ENCODE results near the gene C14orf119.

DNA sequence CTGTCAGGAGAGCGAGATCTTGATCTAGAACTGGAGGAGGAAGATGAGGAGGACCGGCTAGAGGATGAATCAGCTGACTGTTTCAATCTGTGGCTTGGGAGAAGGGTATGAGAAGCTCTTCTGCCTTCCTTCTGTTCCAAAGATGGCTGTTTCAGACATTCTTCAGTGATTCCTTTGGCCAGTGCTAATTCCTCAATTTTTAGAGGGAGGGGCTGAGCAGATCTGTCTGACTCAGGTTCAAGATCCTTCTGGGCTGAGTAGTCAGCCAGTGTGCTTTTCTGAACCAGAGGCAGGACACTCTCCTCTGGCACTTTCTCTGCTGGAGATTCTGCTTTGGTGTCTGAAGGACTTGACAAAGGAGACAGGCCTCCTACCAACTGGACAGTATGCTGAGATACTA, 15.6 kb upstream of the C14orf119 start:
- TF ChIP-seq POLR2A (IDR thresholded peaks at IDR 0.05) = no peak
- TF ChIP-seq, protein P1, sequence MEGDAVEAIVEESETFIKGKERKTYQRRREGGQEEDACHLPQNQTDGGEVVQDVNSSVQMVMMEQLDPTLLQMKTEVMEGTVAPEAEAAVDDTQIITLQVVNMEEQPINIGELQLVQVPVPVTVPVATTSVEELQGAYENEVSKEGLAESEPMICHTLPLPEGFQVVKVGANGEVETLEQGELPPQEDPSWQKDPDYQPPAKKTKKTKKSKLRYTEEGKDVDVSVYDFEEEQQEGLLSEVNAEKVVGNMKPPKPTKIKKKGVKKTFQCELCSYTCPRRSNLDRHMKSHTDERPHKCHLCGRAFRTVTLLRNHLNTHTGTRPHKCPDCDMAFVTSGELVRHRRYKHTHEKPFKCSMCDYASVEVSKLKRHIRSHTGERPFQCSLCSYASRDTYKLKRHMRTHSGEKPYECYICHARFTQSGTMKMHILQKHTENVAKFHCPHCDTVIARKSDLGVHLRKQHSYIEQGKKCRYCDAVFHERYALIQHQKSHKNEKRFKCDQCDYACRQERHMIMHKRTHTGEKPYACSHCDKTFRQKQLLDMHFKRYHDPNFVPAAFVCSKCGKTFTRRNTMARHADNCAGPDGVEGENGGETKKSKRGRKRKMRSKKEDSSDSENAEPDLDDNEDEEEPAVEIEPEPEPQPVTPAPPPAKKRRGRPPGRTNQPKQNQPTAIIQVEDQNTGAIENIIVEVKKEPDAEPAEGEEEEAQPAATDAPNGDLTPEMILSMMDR (IDR thresholded peaks at IDR 0.05 in 8 of 11, conservative IDR thresholded peaks at IDR 0.05 in 3 of 11) = no peak
